H1 (cell line): ENCODE results near the gene NOS1AP.

ENCODE experiments used
- ATF2 ChIP-seq: IDR thresholded peaks from 2 replicates; pipeline ENCODE4 v1.6.1; 2012; ENCODE audit warnings: low read length, inconsistent platforms
- ATF3 ChIP-seq: IDR thresholded peaks from 2 replicates; pipeline ENCODE4 v1.6.1; 2011; ENCODE audit warnings: low read depth, mild to moderate bottlenecking, low read length; ENCODE audit not compliant: insufficient read depth
- BRCA1 ChIP-seq: IDR thresholded peaks from 2 replicates; pipeline ENCODE4 v1.6.1; 2012; ENCODE audit warnings: low read depth, low read length, improper control_type of control experiment
- CHD1 ChIP-seq: IDR thresholded peaks from 2 replicates; pipeline ENCODE4 v1.6.1; 2012; ENCODE audit warnings: low read depth, low read length, improper control_type of control experiment
- CHD2 ChIP-seq: IDR thresholded peaks from 2 replicates; pipeline ENCODE4 v1.6.1; 2012; ENCODE audit warnings: low read length, improper control_type of control experiment
- CTCF ChIP-seq, 3 experiments: IDR thresholded peaks; 1 replicate in 2 of 3; 2 replicates in 1 of 3; pipeline versions ENCODE4 v1.5.1 to v1.6.1; 2011; ENCODE audit warnings: low read length in 3 of 3, mild to moderate bottlenecking in 3 of 3, inconsistent platforms in 2 of 3, low read depth in 1 of 3, moderate library complexity in 1 of 3; ENCODE audit not compliant: insufficient read depth in 1 of 3; ENCODE audit errors: control extremely low read depth in 1 of 3
- EP300 ChIP-seq, 2 experiments: IDR thresholded peaks; 1 replicate in 1 of 2; 2 replicates in 1 of 2; pipeline ENCODE4 v1.6.1; 2011 to 2012; ENCODE audit warnings: low read depth in 2 of 2, low read length in 2 of 2, mild to moderate bottlenecking in 2 of 2, borderline replicate concordance in 1 of 2, inconsistent platforms in 1 of 2, moderate library complexity in 1 of 2
- EZH2 ChIP-seq: fragments of 200-600 bp; sonication (generic); IDR thresholded peaks from 2 replicates; pipeline ENCODE4 v1.7.1; 2012; ENCODE audit warnings: low read depth, mild to moderate bottlenecking, moderate library complexity, low read length, inconsistent platforms; ENCODE audit not compliant: severe bottlenecking
- GABPA ChIP-seq: IDR thresholded peaks from 2 replicates; pipeline ENCODE4 v1.6.1; 2011; ENCODE audit warnings: mild to moderate bottlenecking, low read length, moderate library complexity, borderline replicate concordance; ENCODE audit not compliant: insufficient read depth
- MAX ChIP-seq: IDR thresholded peaks from 2 replicates; pipeline ENCODE4 v1.6.1; 2012; ENCODE audit warnings: inconsistent platforms
- POU5F1 ChIP-seq: IDR thresholded peaks from 2 replicates; pipeline ENCODE4 v1.6.1; 2011; ENCODE audit warnings: low read depth, mild to moderate bottlenecking, low read length, moderate library complexity
- SIX5 ChIP-seq: IDR thresholded peaks from 2 replicates; pipeline ENCODE4 v1.6.1; 2011; ENCODE audit warnings: mild to moderate bottlenecking, low read depth, low read length
- SUZ12 ChIP-seq: fragments of 200-600 bp; sonication (generic); IDR thresholded peaks from 2 replicates; pipeline ENCODE4 v1.6.1; 2012; ENCODE audit warnings: mild to moderate bottlenecking, inconsistent platforms, low read length, moderate library complexity, mixed read lengths

- TF ChIP-seq EP300 (IDR thresholded peaks at IDR 0.05; ENCODE audit: borderline replicate concordance in 1 of 2, low read depth in 2 of 2, low read length in 2 of 2) (no peak), CHD2 (no peak), ATF3 (no peak), BRCA1 (no peak), POU5F1 (no peak), CTCF (IDR thresholded peaks at IDR 0.05; ENCODE audit: control extremely low read depth in 1 of 3, insufficient read depth in 1 of 3, low read depth in 1 of 3, low read length in 3 of 3) (no peak), EZH2 (no peak), SIX5 (no peak), GABPA (no peak), ATF2 (no peak), MAX (no peak), SUZ12 (no peak), CHD1 (no peak)
Measured at GRCh38 chr1:162094723-162095122, 25.2 kb downstream of the NOS1AP start.
